HG02763 (cell line): Measurements from ENCODE around the gene NTNG1.
"Not testable (repeated sequence)": the region's sequence is repeated elsewhere in the genome, so short reads cannot be mapped to it uniquely, and the experiment has no call there.

Source experiments
- ATAC-seq: cut with Tn5 transposase; IDR thresholded peaks from one replicate; pipeline ENCODE4 v1.9.1; 2021; ENCODE audit warnings: mild to moderate bottlenecking, moderate library complexity; ENCODE audit not compliant: unreplicated experiment

NTNG1 gene

DNA sequence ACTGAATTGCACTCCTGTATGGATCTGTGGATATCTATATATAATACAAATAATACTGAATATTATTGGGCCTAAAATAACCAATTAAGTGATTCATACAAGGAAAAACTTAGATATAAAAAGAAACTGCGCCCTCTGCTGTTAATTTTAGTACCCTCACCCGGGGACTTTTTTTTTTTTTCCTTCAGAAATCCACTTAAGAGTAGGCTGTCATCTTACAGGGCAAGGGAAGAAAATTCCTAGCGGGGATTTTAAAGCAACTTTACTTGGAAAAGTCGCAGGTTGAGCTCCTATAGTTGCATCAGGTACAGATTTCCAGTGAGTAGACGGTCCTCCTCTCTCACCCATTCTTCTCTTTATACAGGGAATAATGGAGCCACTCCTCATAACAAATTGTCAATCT lies 1.3 kb downstream of the NTNG1 start:
- ATAC-seq = no peak

DNA sequence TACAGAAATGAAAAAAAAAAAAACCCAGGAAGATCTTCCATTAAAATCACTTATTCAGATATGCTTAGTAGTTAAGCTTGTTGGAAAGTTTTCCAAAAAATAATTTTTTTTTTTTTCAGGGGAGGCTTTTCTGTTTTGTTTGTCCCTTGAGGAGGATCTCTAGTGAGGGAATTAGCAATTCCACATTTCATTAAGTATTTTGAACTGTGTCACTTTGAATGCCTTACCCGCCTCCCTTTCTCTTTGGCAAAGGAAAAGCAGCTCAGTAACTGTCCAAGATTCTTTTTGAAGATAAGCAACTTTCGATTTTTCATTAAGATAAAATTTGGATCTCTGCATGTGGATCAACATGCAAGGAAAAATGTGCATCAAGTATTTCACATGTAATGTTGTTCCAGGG lies 1.8 kb downstream of the NTNG1 start:
- no peak for ATAC-seq

DNA sequence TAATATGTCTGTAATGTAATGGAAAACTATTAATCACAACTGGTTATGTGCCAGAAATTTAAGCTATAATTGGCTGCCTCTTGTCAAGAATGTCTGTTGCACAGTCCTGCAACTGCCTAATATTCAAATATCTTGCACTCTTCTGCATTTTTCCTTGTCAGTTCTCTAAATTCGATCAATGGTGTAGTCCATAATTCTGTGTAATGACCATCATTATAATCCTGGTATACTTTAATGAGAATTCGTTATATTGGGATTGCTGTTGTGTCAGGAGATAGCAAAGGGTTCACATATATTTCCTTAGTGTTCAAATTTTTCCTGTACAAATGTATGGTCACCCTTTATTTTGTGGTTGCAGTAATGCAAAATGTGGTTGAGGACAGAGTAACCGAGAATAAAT lies 4.8 kb downstream of the NTNG1 start:
- no peak for ATAC-seq

DNA sequence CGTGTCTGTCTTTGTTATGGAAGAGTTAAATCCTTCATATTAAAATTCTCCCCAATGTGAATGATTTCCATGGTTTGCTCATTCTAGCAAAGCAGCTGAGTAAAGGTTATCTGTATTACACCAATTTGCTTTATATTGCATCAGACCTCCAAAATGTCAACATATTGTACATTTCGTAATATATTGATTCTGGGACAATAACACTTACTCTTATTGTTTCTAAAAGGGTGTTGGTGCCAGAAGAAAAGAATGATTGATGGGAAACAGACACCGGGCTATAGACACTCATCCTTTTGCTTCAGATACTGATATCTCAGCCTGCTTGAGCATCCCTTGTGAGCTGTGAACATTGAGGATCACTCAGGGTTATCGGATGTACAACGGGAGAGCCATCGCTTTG lies 7.0 kb downstream of the NTNG1 start:
- no peak for ATAC-seq

DNA sequence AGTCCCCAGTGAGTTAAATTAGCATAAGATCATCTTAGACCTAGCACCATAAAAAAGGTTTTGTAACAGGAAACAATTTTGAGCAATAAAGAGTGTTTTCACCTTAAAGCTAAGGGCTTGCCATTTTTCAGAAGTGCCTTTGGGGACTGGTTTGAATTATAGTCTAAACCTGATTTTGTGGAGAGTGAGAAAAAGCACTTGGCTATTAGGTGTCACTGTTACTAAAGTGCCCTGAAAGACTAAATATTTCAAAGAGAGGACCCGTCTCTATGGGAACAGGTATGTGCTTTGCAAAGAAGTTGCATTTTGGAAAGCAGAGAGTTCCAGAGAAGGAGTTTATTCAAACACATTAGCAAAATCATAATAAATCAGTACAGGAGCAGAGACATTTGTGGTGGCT lies 9.1 kb downstream of the NTNG1 start:
- ATAC-seq = no peak

DNA sequence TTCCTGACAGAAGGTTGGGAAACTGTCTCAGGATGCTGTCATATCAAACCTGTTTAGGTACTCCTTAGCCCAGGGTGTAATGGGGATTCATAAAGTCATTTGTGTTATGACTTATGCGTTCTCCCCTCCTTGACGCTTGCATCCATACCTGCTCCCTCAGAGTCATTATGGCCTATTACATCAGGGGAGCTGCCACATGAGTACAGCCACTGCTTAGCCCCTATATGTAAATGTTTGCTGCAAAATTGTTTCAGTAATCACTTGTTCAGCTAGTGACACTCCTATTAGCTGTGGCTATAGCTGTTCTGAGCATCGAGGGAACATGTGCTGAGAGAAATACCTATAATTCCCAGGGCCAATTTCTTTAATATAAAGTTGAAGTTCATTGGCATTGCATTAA lies 10.5 kb downstream of the NTNG1 start:
- no peak for ATAC-seq

DNA sequence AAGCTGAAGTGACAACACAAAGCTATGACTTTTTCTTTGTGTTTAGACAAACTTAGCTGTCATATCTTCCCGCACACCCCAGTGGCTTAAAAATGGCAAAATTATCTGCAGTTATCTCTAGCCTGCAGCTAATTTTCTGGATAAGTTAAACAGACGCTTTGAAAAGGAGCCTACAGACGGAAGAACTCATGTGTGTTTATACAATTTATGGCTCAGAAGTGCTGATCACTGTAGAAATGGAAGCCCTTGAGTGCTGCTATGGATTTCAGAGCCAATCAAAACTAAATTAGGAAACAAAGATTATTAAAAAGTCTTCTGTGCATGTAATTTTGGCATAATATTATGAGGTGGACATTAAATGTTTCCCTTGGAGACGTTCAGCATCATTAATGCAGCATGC lies 11.6 kb downstream of the NTNG1 start:
- ATAC-seq = no peak

DNA sequence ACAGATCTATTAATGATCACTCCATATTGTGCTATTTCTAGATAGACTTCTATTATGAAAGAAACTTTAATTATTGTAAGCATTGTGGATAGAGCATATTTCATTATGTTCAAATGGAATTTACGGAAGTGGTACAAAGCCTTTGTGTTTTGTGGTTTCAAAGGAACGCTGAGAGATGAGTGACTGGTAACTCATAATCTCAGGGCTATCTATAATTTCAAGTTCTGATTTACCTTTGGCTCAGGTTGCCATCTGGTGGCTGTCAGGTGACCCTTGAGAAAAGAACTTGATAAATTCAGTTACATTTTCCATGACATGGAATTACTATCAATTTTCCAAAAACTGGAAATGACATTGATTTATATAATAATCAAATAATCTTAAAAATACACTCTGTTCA lies 12.2 kb downstream of the NTNG1 start:
- ATAC-seq = no peak

DNA sequence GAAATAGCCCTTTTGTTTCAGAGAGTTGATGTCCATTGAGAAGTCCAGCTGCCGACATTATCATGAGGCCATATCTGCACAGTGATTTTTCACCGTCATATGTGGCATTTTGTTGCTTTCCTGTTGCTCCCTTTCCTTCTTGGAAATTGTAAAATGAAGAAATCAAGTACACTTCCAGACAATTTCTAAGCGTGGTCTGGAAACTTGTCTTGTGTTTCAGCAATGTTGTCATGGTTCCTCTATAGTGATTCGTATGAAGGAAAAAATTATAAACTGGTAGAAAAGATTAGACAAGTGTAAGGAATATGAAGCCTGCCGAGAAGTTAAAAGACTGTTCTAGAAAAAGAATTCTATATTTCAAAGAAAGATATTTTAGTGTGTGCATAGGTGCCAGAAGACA lies 17.7 kb downstream of the NTNG1 start:
- no peak for ATAC-seq

DNA sequence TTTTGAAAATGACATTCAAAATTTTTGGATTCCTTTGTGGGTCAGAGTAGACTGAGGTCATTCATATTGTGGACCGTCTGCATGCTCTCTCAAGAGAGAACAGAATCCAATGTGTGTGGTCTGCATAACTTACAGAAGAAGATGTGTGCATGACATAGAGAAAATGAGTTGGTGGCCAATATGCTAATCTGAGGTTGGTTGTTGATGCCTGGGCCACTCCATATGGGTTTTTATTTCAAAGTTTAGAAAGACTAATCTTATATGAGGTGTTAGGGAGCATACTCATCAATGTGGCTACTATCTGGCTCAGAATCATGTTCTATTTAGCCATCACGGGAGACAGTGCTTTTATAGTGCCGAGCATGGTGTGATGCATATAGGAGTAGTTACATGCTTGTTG lies 18.2 kb downstream of the NTNG1 start:
- no peak for ATAC-seq

DNA sequence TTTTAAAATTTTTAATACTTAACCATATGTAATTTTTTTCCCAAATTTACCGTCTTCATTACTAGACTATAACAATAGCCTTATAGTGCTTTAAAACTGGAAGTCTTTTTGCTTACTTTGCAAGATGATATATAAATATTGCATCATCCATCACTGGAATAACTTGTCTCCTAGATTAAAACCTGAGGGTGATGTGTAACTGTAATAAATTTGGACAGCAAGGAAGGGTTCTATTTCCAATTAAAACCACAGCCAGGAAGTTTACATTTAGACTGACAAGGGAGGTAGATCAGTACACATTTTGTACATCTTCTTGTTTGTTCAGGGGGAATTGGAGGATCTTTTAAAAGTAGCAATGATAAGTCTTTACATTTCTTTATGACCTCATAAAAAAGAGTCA lies 21.9 kb downstream of the NTNG1 start:
- ATAC-seq = no peak

DNA sequence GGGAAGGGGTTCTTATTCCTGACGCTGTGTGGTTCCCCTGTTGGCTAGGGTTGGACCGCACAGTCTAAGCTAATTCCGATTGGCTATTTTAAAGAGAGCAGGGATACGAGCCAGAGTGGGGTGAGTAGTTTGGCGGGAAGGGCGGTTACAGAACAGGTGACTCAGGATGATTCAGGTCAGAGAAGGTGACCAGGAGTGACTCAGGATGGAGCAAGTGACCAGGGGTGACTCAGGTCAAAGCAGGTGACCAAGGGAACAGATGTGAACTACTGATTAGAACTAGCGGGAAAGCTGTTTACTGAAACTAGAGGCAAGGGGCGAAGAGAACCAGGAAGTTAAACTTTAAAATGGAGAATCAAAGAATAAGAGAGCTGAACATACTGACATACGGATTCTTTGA lies 24.1 kb downstream of the NTNG1 start:
- ATAC-seq = not testable (repeated sequence)

DNA sequence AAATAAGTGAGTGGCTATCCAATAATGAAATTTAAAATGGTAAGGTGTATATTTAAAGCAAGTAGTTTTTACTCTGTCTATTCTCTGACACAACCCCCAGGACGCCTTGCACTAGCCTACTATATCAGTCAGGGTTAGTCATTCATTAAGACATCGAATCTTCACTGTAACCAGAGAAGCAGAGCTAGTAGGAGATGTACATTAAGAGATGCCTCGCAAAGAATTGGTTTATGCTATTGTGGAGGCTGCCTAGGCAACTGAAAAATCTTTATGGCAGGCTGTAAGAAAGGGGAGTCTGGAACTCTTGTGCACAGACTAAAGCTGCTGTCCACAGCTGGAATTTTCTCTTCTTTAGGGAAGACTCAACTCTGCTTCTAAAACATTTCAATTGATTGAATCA lies 28.8 kb downstream of the NTNG1 start:
- ATAC-seq = no peak

DNA sequence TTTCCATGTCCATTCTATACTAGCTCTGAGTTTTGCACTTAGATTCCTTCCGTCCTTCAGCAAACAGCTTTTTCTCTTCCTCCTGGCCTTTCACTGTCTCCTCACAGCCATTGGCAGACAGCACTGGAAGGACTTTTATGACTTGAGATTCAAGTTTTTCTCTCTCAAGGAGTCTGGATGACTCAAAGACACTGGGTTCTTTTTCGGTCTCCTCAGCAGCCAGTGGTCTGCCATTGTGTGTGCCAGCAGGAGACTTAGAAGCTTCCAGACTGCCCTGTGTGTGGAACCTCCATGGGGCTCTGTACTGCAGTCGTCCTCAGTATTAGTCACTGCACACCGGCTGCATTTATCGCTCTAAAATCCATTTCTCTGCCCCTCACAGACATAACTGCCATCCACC lies 30.5 kb downstream of the NTNG1 start:
- no peak for ATAC-seq

DNA sequence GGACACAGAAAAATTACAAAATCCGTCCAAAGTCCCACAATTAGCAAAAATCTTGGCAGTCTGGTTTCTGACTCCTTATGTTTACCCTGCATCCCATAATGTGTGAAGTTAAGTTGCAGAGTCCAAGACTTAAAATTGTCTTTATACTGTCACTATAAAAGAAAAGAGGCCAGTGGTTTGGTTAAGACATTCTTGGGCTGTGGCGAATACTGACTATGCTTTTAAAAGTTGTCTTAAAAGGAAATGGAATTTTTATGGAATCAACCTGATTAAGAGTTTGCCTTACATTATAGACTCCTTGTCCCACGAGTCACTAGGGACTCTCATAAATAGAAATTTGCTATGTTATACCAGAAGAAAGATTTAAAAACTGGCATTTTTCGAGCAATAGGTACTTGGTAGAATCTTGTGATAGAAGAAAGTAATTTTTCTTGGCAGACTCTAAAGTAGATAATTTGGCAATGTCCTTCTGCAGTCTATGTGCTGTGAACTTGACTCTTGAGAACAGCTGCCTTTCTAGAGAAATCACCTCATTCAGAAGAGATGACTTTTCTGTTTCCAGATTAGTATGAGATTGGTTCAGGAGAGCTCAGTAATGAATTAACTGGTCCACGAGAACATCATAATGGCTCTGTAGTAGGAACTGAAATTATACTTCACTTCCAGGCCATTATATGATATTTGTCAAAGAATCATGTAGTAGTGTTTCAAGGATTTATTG lies 31.8 kb downstream of the NTNG1 start:
- ATAC-seq = no peak

DNA sequence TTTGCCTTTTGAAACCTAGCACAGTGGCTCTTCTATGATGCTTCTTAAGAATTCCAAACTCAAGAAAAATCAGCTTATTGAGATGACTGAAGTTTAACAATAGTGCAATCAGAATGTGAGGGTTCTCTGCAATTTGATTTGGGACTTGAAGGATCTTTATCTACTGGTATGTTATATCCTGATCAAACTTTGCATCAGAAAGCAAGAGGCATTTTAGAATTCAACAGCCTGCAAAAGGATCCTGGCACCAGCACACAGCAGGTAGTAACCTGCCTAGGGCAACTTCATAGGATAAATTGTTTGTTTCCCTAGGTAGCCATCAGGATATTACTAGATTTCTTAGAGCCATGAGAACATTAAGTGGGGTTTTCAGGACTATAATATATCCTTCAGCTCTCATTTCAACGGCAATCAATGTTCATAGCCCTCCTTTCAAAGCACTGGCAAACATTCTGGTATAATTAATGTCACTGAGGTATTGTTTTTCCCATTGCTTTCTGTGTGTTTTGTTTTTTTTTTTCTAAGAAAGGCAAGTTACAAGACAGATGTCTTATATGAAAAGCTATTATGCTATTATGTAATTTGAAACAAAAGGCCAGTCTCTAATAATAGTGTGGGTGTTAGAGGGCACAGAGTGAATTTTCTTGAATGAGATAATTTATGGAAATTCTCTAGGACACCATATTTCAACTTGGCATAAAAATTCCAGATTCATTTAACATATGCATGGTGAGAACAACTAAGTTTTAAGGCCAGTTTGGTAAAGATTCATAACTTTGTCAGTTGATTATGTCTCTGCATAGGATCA lies 34.5 kb downstream of the NTNG1 start:
- ATAC-seq = no peak

DNA sequence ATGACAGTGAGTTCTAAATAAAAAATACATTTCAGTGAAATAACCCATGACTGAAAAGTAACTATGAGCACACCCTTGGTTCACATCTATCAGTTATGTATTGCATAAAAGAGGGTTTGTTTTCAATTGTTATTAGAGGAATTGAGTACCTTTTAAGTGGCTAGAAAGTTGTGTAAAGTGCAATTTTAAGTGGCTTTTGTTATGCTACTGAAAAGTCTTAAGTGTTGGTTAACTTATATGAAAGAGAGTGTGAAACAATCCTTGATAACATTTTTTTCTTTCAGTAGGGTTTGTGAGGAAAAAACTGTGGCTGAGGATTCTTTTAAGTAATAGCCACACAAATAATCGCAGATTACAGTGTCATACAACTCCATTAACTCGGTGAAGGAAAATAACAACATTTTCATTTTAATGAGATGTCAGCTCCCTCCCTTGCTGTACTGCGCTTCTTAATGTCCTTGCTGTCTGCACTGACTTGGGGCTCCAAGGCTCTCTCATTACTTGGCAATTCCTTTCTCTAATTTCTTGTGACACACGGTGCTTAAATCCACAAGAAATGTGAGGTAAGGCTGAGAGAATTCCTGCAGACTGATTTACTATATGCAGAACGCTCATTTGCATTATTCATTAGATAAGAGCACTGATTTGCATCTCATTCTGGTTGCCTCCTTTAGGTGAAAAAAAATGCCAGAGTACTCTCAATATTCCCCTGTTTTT lies 40.6 kb downstream of the NTNG1 start:
- no peak for ATAC-seq

DNA sequence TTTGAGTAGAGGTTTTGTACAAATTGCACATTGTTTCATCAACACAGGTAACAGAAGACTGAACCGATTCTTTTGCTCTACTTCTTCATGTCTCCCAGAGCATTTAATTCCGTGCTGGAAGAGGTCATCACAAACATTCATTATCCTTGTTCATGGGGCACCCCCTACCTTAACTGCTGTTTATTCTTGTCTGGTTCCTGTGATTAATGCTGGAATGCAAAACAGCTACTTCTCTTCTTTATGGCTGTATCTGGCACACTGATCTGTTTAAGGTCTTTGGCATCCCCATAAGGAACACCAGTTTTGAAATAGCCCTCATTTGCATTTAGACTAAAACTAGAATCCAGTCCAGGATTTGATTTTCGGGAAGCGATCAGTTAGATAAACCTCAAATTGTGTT lies 42.2 kb downstream of the NTNG1 start:
- ATAC-seq = no peak

DNA sequence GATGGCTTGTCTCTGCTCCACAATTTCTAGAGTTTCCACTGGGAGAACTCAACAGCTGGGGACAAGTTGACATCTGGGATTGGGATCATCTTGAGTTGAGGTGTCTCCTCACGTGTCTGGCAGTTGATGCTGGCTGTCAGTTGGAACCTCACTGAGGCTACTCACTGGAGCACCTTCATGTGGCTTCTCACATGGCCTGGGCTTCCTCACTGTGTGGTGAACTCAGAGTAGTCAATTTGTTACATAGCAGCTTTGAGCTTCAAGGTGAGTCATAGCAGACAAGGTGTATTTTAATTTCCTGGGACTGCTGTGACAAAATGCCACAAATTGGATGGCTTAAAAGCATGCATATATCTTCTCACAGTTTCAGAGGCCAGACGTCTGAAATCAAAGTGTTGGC lies 44.0 kb downstream of the NTNG1 start:
- no peak for ATAC-seq

DNA sequence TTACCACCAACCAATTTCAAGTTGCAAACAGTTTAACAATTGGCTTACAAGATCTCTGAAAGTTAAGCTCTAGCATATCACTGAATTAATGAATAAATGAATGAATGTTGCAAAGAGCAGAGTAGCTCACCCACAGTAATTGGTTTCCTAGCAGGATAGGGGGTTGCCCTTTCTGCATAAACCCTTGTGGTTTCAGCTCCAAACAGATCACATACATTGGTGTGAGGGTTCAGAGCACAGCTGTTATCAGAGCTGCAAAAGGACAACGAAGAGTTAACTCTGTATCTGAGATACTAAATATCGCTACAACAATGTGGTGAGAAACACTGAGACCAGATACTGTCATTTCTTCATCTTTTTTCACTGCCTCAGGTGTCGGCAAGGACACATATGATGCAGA lies 46.6 kb downstream of the NTNG1 start:
- no peak for ATAC-seq

DNA sequence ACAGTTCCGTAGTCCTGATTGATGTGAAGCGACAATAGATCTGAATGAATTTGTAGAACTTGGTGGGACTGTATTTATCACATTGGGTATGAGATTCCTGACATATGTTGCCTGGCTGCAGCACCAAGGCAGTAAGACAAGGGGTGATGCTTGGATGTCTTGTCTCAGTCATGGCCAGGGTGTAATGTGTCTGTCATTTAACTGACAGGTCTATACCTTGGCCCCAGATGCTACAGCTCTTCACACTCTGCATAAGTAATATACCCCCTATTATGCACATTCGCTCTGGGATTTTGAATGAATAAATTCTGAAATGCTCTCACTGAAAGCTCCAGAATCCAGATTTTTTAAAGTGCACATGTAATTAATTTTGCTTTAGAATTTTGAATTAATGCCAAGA lies 47.3 kb downstream of the NTNG1 start:
- ATAC-seq = no peak

DNA sequence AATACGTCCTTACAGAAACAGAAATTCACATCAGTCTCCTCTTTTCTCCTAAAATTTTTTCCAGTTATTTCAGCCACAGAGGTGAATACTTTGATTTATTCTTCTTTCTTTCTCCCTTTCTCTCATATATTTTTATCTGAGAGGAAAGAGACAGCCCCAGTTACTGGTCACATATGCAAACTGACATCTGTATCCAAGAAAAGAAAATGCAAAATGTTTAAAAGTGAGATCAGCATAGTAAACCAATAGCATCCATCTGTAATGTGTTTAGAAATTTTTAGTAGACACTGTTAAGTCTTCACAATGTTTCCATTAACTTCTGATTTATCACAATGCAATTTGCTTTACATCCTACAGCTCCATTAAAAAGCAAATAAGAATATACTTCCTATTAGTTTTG lies 53.5 kb downstream of the NTNG1 start:
- ATAC-seq = no peak
